AG10803 (cell line): ENCODE data around the gene TBCD.

Experiments used
- DNase-seq: peaks from one replicate; pipeline ENCODE4 v3.0.0; 2010; ENCODE audit warnings: low read depth
- H3K4me3 ChIP-seq: 2 replicates; pipeline ENCODE4 v1.5.1; 2011; ENCODE audit warnings: mild to moderate bottlenecking, low read length, control low read depth
- TF ChIP-seq, protein P1 (sequence below): conservative IDR thresholded peaks from 2 replicates; pipeline ENCODE4 v1.5.1; 2011; ENCODE audit warnings: mild to moderate bottlenecking, low read length, control low read depth, inconsistent platforms

The TBCD gene

DNA sequence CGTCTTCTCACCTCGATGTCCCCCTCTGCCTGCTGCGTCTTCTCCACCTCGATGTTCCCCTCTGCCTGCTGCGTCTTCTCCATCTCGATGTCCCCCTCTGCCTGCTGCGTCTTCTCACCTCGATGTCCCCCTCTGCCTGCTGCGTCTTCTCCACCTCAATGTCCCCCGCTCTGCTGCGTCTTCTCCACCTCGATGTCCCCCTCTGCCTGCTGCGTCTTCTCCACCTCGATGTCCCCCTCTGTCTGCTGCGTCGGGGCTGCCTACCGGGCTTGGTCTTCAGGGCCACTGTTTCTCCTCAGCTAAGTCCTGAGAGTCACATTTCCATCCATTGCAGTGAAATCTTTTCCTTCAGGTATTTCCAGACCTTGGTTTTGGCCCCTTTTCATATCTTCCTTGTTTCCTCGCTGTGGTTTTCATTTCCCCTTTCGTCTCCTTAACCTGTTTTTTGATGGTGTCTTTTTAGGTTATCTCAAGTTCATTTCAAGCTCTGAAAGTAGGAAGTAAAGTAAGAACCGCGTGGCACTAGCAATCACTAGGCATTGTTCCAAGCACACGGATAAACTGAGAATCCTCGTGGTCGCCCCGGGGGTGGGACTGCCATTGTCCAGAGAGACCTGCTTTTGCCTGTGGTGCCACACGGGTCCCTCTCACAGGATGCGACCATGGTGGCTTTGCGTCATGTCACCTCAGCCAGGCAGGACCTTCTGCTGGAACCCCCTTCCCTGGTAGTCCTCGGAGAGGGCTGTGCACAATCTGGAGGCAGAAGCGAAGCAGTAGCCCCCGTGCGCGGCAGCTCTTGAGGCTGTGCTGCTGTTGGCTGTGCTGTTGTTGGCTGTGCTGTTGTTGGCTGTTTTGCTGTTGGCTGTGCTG is 97.4 kb downstream of the TBCD start:
- no peak overlapping the region for H3K4me3 ChIP-seq
- DNase-seq, result no peak
- TF ChIP-seq, protein P1, sequence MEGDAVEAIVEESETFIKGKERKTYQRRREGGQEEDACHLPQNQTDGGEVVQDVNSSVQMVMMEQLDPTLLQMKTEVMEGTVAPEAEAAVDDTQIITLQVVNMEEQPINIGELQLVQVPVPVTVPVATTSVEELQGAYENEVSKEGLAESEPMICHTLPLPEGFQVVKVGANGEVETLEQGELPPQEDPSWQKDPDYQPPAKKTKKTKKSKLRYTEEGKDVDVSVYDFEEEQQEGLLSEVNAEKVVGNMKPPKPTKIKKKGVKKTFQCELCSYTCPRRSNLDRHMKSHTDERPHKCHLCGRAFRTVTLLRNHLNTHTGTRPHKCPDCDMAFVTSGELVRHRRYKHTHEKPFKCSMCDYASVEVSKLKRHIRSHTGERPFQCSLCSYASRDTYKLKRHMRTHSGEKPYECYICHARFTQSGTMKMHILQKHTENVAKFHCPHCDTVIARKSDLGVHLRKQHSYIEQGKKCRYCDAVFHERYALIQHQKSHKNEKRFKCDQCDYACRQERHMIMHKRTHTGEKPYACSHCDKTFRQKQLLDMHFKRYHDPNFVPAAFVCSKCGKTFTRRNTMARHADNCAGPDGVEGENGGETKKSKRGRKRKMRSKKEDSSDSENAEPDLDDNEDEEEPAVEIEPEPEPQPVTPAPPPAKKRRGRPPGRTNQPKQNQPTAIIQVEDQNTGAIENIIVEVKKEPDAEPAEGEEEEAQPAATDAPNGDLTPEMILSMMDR, result no peak

DNA sequence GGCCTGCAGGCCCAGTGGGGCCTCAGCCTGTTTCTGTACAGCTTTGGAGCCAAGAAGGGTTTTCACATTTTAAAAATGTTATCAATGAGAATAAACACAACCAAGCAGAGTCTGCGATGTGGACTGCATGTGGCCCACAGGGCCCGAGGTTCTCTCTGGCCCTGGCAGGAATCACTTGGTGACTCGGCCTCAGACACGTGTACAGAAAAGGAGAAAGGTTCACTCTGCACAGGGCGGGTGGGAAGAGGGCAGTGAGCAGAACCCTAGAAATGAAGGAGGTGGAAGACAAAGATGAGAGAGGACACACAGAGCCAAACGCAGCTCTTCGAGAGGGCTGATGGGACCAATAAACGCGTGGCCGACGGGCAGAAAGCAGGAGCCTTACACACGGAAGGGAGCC is 99.5 kb downstream of the TBCD start:
- DNase-seq, result no peak
- TF ChIP-seq, protein P1, result no peak
- no peak overlapping the region for H3K4me3 ChIP-seq

DNA sequence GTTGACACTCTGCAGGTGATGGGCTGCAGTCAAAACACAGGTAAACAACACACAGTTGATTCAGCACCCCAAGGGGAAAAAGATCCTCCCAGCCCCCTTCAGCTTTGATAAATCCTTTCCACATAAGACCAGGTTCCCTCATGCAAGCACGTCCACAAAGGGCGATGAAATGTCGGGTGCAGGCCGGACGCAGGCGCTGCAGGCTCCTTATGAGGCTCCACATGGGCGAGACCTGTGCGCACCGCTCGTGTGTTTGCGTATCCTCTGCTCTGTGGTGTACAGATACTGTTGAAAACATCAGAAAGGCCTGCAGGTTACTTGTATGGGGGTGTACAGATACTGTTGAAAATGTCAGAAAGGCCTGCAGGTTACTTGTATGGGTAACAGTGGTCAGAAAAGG is 102.4 kb downstream of the TBCD start:
- H3K4me3 ChIP-seq, result no peak overlapping the region
- DNase-seq, result no peak
- TF ChIP-seq, protein P1, result no peak

DNA sequence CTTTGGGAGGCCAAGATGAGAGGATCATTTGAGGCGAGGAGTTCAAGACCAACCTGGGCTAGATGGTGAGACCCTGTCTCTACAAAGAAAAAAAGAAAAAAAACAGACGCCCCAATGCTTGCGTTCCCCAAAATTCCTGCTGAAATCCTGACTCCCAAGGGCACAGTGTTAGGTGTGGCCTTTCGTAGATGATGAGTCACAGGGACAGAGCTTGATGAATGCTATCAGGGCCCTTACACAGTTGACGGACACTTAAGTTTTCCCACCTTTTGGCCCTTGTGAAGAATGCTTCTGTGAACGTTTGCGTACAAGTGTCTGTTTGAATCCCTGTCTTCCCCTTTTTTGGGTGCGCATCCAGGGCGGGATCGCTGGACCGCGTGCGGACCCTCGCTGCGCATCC is 104.5 kb downstream of the TBCD start:
- DNase-seq, result no peak
- H3K4me3 ChIP-seq, result no peak overlapping the region
- TF ChIP-seq, protein P1, result no peak

DNA sequence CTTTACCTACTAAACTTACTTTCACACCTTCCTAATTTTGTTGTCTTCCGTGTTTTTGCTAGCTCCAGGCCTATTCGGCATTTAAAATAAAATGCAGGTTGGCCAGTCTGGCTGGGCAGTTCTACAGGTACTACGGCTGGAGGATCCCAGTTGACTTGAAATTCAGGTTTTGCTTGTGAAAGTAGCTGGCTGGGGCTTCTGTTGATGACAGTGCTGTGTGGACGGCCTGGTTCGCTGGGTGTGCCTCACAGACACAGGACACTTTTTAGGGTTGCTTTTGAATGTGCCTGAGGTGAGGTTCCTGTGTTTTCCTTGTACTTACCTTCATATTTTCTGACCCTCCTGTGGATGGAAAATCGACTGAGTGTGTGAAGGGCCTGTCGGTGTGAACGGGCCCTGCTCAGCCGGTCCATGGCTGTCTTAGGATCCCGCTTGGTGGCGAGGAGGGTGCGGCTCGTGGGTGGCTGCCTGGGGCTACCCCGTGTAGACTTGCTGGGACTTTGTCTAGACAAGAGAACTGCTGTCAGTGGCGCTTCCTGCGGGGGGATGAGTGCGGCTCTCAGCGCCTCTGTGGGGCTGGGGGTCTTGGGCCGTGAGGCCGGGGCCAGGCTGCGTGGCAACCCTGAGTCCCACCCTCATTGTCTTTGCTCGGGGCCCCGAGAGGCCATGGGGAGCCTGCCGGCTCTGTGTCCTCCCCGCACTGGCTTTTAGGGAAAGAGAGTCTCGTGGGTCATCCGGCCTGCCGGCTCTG is 106.7 kb downstream of the TBCD start:
- TF ChIP-seq, protein P1, result no peak
- H3K4me3 ChIP-seq, result no peak overlapping the region
- DNase-seq, result no peak

DNA sequence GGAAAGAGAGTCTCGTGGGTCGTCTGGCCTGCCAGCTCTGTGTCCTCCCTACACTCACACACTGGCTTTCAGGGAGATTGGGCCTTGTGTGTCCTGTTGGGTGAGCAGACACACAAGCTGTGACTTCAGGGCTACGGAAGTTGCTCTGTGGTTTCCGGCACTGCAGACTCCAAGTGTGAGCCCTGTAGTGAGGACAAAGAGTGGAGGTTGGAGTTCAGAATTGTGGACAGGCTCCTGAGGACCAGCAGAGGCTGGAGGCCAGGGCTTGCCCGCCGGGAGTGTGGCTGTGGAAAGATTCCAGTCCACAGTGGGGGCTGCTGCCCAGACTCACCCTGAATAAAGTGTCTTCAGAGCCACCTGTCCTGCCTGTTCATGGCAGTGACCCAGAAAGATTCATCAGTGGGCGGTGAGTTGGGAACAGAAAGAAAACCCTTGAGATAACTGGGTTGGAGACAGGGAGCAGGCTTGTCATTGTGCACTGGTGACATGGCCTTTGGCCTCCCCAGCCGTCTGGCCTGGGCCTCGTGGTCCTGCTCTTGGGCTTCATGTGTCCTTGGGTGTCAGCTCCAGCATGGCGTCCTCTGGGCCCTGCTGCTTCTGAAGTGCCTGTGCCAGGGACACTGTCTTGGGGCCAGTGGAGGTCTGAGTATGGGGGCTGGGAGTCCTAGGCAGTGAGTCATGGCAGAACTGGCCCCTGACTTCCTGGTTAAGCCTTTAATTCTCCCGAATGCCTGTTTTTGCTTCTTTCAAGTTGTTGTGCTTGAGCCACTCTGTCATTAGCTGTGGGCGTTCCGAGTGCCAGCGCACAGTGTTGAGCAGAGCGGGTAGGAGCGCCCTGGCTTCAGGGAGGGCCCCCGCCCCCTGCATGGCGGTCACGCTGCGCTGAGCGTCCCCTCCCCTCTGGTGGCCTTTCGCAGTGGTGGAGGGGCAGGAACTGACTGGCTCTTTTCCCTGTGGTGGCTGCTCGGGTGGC is 107.9 kb downstream of the TBCD start:
- H3K4me3 ChIP-seq, result no peak overlapping the region
- peak; percentile 39 for DNase-seq
- TF ChIP-seq, protein P1, result no peak
